Right ventricle myocardium superior (tissue), 1 donor: ENCODE data around the gene MUC21. TPM values are rescaled to one million over a fixed set of nuclear protein-coding genes. Genes with fewer than 3 reads are reported as not detected.

ENCODE experiments used
- ATAC-seq: fragments of 200-7000 bp; cut with Tn5 transposase; one replicate; pipeline ENCODE4 v1.9.1; 2020; ENCODE audit warnings: mild to moderate bottlenecking; ENCODE audit not compliant: poor library complexity
- DNase-seq: peaks from one replicate; pipeline ENCODE4 v3.0.0-alpha.2; 2020
- intact Hi-C: fragments of 100-400 bp; cut with DNase I; formaldehyde crosslinking; loops from one replicate; pipeline ENCODE4 v1.11.2; 2022
- long read RNA-seq: library from polyadenylated mRNA; unstranded; transcript quantifications from one replicate; pipeline ENCODE4 v2.0.0, GENCODE V29; 2021
- total RNA-seq: library from RNA; stranded (reverse); fragmentation: NEBNext Ultra II Directional; extraction: Animal tissue kit (Norgen Biotek cat#: 25700); gene quantifications from one replicate; pipeline ENCODE4 v1.2.1, GENCODE V29; 2021
- donor health status: DM: no; HTN: yes; CAD: no; lungs with severe emphysema.

MUC21 gene
- not detected for total RNA-seq
- long read RNA-seq, result 0 reads

- no peak for ATAC-seq
- no peak for DNase-seq
- intact Hi-C loops, result no loop called here
Measured at GRCh38 chr6:30983439-30983838, at the start of gene MUC21. Gene MUC21 (plus strand): TSS chr6:30983718. CDS start chr6:30983959, 241 bp downstream.

GRCh38 chr6:30935018-30935417, 48.5 kb upstream of the MUC21 start:
- no peak for ATAC-seq
- intact Hi-C loops, result no loop called here
- DNase-seq, result no peak

- intact Hi-C loops, result no loop called here
- ATAC-seq, result no peak
Measured at GRCh38 chr6:30937265-30937664, 46.3 kb upstream of the MUC21 start.

GRCh38 chr6:30938730-30939129, 44.8 kb upstream of the MUC21 start:
- no peak for DNase-seq
- no peak for ATAC-seq
- intact Hi-C loops, result no loop called here

More at GRCh38 chr6:30937265-30937664, 46.3 kb upstream of the MUC21 start:
- DNase-seq, result no peak

- DNase-seq, result no peak
- no peak for ATAC-seq
- intact Hi-C loops, result no loop called here
Measured at GRCh38 chr6:30939473-30939872, 44.0 kb upstream of the MUC21 start.

- no peak for ATAC-seq
- intact Hi-C loops, result no loop called here
- DNase-seq, result no peak
Measured at GRCh38 chr6:30940361-30940986, 43.0 kb upstream of the MUC21 start, which contains the start of gene MUCL3. Gene MUCL3 (plus strand): TSS chr6:30940973. CDS start chr6:30941000, 27 bp downstream.

- ATAC-seq, result peak; percentile 88
- intact Hi-C loops, result no loop called here
- peak; percentile 77 for DNase-seq
Measured at GRCh38 chr6:30942338-30943060, 41.0 kb upstream of the MUC21 start.

GRCh38 chr6:30944051-30944450, 39.5 kb upstream of the MUC21 start:
- DNase-seq (no peak), ATAC-seq (no peak)
- intact Hi-C loops, result no loop called here

GRCh38 chr6:30945281-30945680, 38.2 kb upstream of the MUC21 start:
- intact Hi-C loops, result no loop called here
- DNase-seq (no peak), ATAC-seq (no peak)

GRCh38 chr6:30947231-30947630, 36.3 kb upstream of the MUC21 start:
- no peak for ATAC-seq
- intact Hi-C loops, result no loop called here
- DNase-seq, result no peak

- intact Hi-C loops, result no loop called here
- ATAC-seq (no peak), DNase-seq (no peak)
Measured at GRCh38 chr6:30948811-30949210, 34.7 kb upstream of the MUC21 start.

GRCh38 chr6:30951907-30952469, 31.5 kb upstream of the MUC21 start:
- ATAC-seq (no peak), DNase-seq (no peak)
- intact Hi-C loops, result no loop called here

GRCh38 chr6:30954631-30955366, 28.7 kb upstream of the MUC21 start:
- intact Hi-C loops, result no loop called here
- no peak for DNase-seq
- no peak for ATAC-seq

GRCh38 chr6:30955367-30956042, 28.0 kb upstream of the MUC21 start:
- ATAC-seq, result peak; percentile 86
- DNase-seq, result peak; percentile 82
- intact Hi-C loops, result no loop called here

GRCh38 chr6:30957716-30958115, 25.8 kb upstream of the MUC21 start:
- no peak for DNase-seq
- intact Hi-C loops, result no loop called here
- no peak for ATAC-seq

GRCh38 chr6:30960907-30961673, 22.4 kb upstream of the MUC21 start:
- ATAC-seq (no peak), DNase-seq (no peak)
- intact Hi-C loops, result no loop called here

- DNase-seq (no peak), ATAC-seq (no peak)
- intact Hi-C loops, result no loop called here
Measured at GRCh38 chr6:30962716-30963115, 20.8 kb upstream of the MUC21 start.

- ATAC-seq (no peak), DNase-seq (no peak)
- intact Hi-C loops, result no loop called here
Measured at GRCh38 chr6:30963641-30964040, 19.9 kb upstream of the MUC21 start.
